GM21786 (cell line): ENCODE data around the gene JPH3.
"Not testable (repeated sequence)": the region's sequence is repeated elsewhere in the genome, so short reads cannot be mapped to it uniquely, and the experiment has no call there.

Experiments used
- ATAC-seq: cut with Tn5 transposase; IDR thresholded peaks from one replicate; pipeline ENCODE4 v1.9.1; 2021; ENCODE audit not compliant: unreplicated experiment

JPH3 gene

DNA sequence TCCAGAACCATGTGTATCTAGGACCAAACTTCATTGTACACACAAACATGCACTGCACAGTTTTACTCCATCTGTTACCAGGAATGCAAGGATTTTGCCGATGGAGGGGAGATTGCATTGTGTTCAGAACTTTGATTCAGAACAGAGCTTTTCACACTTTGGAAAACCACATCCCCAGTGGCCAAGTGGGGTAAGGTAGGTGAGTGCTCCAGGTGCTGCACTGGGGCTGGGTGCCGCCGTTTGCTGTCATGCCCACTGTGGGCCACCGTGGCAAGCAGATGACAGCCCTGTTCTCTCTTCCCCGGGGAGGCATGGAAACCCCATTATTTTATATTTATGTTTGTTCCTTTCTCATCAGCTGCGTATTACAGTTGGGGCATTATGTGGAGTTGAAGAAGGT, 29.3 kb upstream of the JPH3 start:
- ATAC-seq, result no peak

DNA sequence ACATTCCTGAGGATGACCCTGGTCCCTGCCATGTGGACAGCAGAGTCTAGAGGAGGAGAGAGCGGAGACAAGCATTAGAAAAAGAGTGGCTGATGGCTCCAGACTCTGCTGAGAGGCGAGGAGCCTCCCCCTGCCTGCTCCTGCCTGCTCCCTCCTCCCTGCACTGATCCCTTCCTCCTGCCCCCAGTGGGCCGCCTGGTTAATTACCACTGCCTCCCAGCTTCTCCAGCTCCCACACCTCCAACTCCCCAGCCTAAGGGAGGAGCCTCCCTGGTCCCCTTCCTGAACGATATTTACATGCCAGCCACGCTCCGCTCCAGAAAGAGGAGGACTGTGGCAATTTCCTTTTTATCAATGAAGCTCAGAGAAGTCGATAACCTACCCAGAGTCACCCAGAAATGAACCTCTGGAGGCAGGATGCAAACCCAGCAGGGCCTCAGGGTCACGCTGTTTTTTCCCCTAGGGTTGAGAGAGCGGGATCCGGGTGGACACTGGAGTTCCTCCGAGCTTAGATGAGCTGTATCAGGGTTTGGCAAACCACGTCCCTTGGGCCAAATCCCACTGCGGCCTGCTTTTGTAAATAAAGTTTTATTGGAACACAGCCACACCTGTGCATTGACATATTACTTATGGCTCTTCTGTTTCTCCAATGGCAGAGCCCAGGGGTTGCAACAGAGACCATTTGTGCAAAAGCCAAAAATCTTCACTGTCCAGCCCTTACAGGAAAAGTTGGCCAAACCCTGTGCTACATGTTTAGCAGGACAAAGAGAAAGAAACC, 27.1 kb upstream of the JPH3 start:
- ATAC-seq, result no peak

DNA sequence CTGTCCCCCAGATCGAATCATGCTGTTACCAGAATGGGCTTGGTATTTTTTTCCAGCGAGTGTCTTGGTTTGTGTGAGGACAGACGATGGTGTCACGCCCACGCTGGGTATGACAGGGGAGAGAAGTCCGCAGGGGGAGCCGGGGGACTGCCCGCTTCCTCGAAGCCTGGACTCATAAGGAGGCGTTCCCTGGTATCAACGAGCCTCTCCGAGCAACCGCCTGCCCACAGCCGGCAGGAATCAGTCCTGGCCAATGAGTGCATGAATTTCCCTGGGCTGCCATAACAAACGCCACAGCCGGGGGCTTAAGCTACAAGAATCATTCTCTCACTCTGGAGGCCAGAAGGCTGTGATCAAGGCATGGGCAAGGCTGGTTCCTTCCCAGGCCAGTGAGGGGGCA, 26.1 kb upstream of the JPH3 start:
- ATAC-seq, result no peak

DNA sequence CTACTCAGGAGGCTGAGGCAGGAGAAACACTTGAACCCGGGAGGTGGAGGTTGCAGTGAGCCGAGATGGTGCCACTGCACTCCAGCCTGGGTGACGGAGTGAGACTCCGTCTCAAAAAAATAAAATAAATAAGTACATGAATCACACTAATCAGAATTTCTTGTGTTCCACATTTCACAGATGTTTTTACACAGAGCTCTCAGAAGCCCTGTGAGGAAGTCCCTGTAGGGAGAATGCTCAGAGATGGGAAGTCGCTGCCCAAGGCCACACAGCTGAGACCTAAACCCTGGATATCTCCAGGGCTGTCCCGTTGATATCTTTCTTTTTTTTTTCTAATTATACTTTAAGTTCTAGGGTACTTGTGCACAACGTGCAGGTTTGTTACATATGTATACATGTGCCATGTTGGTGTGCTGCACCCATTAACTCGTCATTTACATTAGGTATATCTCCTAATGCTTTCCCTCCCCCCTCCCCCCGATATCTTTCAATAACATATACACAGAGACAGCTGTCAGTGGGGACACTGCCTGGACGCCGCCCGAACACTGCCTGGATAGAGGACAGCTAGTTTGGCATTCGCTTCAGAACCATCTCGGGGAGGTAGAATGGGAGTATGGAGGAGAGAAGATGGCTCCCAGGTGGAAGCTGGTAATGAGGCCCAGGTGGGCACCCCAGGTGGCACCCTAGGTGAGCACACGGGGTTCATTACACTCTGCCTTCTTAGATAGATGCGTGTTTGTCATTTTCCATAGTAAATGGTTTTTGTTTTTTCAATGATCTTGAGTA, 24.0 kb upstream of the JPH3 start:
- ATAC-seq, result not testable (repeated sequence)

DNA sequence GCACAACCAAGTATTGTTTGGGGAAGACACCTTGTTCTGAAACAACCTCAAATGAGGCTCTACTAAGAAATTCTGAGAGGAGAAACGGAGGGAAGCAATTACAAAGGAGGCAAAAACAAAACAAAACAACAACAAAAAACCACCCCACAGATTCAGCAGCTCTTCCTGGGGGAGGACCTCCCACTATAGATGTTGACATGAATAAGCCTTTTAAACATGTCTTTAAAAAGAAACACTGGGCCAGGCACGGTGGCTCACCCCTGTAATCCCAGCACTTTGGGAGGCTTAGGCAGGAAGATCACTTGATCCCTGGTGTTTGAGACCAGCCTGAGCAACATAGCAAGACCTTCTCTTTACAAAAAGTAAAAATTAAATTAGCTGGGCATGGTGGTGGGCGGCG, 22.6 kb upstream of the JPH3 start:
- no peak for ATAC-seq

DNA sequence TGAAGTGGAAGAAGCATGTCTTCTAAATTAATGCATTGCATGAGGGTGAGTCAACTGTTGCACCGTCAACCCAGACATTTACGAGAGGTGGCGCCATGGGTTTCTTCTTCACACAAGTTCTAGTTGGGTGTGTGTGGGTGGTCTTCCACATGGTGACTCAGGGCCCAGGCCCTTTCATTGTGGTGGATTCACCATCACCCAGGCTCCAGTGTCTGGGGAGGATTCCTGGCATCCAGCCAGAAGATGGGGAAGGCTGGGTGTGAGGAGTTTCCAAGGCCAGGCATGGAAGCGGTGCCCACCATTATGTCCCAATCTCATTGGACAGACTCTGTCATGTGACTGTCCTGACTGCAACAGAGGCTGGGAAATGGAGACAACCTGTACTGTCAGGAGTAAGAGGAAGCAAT, 21.4 kb upstream of the JPH3 start:
- ATAC-seq, result no peak

DNA sequence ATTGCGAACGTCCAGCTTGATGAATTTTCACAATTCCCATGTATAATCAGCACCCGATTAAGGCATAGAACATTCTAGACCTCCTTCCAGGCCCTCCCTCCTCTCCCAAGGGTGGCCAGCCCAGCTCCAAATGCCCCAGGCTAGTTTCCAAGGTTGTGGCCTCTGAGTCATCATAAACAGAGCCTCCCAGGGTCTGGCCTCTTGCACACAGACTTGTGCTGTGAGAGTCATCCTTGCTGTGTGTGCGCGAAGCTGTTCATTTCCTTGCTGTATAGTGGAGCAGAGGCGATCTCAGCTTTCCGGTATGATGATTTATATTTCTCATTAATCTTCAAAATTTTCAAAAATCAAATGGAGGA, 20.5 kb upstream of the JPH3 start:
- no peak for ATAC-seq

DNA sequence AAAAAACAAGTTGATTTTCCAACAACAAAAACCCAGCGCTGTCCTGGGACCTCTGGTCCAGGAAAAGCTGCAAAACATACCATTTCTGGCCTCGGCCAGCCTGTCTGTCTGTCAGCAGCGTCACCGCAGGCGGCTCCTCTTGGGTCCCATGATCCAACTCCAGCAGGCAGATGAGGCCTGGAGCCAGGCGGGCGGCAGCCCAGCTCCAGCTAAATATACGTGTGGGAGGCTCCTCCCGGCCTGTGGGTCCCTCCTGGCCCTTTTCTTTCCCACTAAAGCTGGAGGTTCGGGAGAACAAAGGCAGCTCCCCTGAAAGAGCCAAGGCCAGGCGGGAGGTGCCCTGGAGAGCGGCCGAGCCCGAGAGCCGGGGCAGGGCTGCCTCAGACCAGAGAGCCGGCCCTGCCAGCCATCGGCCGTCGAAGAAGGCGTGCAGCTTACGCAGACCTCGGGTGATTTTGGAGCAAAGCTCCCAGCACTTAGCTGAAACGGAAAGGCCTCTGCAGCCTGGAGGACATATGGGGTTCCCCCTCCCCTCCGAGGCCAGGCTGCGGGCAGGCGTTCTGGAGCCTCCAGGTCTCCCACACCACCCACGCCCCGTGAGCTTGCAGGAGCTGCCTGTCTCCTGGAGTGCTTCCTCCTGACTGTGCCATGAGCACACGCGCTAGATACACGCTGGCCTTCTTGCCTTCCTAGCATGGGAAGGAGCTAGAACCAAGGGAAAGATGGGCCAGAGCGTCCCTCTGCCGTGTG, 19.9 kb upstream of the JPH3 start:
- ATAC-seq, result no peak

DNA sequence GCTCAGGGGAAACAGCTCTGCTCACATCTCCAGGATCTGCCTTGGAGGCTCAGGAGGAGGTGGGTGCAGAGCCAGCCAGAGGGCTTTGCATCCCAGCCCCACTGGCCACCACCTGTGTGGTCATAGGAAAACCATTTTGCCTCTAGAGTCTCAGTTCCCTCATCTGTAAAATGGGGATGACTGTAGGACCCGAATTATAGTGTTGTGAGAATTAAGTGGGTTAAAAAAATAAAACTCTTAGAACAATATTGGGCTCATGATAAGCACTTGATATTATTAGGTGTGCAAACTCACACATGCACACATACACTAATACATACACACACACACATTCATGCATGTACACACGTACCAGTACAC, 19.4 kb upstream of the JPH3 start:
- ATAC-seq, result no peak

DNA sequence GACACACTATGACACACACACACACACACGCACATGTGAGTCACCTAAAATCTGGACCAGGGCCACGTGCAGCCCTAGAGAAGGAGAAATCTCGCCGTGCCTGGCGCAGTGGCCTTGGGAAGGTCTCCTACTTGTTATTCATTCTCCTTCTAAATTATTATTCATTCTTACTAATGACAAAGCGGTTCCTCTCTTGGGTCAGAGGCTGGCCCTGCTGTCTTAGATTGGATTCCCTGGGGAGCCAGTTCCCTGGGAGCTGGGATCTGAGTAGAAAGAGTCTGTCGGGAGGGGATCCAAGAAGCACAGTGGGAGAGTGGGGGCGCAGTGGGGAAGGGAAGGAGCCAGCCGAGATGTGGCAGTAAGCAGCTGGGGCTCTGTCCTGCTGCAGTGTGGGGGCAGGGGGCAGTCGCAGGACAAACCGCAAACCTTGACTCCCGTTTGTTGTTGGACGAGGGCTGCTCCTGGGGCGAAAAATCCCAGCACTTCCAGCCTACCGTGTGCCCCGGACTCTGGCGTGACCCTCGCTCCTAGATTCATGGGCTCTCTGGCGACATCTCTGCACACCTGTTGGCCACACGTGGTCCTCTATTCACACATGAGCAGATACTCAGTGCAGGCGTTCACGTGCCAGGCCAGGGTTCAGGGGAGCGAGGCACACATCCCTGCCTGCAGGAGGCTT, 18.7 kb upstream of the JPH3 start:
- no peak for ATAC-seq

DNA sequence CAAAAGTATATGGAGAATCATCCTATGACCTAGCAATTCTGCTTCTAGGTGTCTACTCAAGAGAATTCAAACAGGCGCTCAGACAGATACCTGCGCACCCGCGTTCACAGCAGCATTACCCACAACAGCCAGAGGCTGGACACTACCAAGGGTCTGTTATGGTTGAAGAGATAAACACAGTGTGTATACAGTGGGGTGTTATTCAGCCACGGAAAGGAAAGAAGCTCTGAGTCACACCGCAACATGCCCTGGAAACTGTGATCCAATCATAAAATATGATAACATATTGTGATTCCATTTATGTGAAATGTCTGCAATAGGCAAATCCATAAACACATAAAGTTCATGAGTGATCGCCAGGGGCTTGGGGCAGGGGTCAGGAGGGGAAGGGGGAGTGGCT, 18.0 kb upstream of the JPH3 start:
- ATAC-seq, result no peak

DNA sequence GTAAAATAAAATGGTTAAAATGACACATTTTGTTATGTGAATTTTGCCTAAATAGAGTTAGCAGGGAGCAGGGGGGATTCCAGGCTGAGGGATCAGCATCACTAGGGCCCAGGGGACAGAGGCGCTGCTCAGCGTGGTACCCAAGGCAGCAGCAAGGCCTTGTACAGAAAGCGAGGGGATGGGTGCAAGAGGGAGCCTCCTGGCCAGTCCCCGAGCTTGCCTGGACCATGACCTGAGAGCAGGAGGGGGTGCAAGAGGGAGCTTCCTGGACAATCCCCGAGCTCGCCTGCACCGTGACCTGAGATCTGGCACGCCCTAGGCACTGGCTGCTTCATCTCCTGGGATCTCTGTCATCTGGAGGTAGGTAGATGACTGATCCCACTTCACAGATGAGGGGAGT, 17.3 kb upstream of the JPH3 start:
- ATAC-seq, result no peak

DNA sequence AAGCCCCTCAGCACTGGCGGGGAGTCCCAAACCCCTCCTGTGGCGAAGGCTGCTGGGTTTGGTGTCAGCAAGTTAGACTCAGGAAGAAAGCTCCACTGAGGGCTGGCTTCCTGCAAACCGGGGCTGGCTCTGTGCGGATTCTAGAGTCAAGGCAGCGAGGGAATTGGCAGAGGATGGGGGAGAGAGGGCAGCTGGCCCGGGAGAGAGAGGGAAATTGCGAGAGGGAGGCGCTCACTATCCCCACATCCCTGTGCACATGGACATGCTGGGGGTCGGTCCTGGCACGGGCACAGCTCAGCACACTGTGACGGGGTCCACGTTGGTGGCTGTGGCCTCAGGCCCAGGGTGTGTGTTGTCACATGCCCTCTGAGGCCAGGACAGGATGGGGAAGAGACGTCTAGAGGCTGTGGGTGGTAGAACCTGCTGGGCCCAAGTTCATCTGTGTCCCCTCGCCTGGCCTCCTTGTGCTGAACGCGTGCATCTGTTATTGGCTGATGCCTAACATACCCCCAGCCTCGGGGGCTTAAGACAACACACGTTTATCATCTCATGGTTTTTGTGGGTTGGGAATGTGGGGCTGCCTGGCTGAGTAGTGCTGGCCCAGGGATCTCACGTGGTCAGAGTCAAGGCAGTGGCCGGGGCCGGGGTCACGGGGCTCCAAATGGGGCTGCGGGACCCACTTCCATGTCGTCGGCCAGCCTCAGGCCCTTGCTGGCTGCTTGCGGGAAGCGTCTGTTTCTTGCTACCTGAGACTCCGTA, 16.7 kb upstream of the JPH3 start:
- ATAC-seq, result no peak

DNA sequence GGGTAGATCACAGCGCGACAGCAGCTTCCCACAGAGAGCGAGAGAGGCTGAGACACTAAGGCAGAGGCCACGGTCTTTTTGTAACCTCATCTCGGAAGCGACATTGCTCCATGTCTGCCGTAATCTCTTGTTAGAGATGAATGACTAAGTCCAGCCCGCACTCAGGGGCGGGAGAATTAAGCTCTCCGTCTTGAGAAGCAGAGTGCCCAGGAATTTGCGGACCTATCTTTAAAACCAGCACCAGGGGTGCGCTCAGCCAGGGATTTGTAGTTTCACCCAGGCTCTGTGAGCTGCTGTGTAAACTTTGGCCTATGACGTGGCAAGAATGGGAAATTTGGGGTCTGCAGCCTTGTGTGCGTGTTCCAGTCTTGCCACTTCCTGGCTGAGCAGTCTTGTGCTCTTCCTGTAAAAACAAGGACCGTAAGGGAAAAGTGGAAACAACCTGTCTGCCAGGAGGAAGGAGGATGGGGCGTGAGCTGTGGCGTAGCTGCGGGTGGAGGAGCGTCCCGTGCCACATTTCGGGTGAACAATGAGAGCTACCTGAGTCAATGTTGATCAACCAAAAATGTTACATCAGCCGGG, 16.0 kb upstream of the JPH3 start:
- no peak for ATAC-seq

DNA sequence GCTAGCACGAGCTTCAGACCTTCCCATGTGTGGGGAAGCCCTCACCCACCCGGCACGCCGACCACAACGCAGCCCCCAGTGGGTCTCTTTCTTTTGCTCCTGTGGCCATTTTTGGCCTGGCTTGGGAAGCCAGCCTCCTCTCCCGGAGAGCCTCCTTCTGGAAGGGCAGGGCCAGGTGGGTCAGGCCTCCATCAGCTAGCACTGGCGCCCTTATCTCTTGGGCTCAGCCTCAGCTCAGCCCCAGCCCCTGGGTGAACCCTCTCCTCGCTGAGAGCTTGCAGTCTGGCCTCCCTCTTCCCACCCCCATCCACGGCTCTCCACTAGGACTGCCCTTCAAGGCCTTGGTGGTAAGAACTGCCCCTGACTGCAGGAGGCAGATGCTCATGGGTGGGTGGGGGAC, 14.7 kb upstream of the JPH3 start:
- no peak for ATAC-seq

DNA sequence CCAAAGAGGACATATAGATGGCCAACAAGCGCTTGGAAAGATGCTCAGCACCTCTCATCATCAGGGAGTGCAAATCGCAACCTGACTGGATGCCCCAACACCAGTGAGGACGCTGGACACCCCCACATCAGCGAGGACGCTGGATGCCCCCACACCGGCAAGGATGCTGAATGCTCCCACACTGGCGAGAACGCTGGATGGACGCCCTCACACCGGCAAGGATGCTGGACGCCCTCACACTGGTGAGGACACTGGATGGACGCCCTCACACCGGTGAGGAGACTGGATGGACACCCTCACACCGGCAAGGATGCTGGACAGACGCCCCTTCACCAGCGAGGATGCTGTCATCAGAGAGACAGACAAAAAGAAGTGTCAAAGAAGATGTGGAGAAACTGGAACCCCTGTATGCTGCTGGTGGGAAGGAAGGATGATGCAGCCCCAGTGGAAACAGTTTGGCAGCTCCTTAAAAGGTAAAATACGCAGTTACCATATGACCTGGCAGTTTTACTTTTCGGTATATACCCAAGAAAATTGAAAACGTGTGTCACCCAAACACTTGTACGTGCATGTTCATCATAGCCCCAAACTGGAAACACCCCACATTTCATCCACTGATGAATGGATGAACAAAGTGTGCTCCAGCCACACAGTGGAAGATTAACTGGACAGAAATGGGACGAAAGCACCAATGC, 10.1 kb upstream of the JPH3 start:
- no peak for ATAC-seq

DNA sequence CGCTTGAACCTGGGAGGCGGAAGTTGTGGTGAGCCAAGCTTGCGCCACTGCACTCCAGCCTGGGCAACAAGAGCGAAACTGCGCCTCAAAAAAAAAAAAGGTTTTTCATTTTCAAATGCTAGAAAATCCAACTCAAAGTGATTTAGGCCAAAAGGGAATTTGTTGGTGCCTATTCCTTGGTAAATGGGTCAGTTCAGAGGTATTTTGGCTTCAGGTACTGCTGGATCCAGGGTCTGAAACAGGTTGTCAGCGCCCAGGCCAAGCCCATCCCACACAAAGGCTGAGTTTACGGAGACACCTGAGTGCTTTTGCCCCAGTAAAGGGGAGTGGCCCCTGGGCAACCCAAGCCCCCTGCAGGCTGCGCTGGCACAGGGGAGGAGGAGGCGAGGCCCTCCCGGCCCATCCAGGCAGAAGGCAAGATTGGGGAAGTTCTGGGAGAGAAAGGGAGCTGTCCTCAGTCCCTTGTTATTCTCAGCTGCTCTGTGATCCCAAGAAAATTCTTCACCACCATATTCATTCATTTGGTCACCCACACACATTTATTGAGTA, 8.5 kb upstream of the JPH3 start:
- no peak for ATAC-seq

DNA sequence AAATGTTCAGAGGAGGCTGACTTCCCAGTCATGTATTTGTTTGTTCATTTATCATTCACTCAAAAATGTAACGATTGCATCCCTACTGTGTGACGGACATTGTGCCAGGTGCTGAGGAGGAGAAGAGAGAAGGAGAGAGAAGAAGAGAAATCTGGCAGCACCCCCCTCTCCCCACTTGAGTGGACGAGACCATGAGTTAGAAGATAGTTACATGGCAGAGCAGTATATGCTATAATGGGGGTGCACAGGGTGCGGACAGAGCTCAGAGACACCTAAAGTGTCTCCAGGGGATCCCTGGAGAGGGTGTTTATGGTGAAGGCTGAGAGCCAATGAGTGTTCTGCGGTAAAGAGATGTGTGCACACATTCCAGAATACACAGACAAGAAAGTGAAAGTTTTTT, 6.6 kb upstream of the JPH3 start:
- no peak for ATAC-seq

DNA sequence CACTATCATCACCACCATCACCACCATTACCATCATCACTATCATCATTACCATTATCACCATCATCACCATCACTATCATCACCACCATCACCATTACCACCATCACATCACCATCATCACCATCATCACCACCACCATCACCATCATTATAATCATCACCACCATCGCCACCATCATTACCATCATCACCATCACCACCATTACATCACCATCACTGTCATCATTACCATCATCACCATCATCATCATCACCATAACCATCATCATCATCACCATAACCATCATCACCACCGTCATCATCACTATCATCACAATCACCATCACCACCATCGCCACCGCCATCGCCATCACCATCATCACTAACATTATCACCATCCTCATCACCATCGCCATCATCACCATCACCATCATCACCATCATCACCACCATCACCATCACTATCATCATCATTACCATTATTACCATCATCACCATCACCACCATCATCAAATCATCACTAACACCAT, 4.9 kb upstream of the JPH3 start:
- no peak for ATAC-seq
